T-helper 1 cell treated with Interleukin-12 subunit alpha and Interleukin-12 subunit beta and Interleukin-4 antibody, amounts not matched to agents 30 μg/mL and 1 μg/mL, for 36 hours (primary cell): ENCODE results near the gene ERGIC2.

Experiments
- H3K27ac Mint-ChIP-seq: one replicate; pipeline ENCODE4 v1.8.0; 2021; ENCODE audit warnings: mild to moderate bottlenecking, mixed read lengths
- H3K27me3 Mint-ChIP-seq: one replicate; pipeline ENCODE4 v1.8.0; 2021; ENCODE audit warnings: low read depth, mixed read lengths
- H3K36me3 Mint-ChIP-seq: one replicate; pipeline ENCODE4 v1.8.0; 2021; ENCODE audit warnings: low read depth, mixed read lengths
- H3K4me1 Mint-ChIP-seq: one replicate; pipeline ENCODE4 v1.8.0; 2021; ENCODE audit warnings: low read depth, mixed read lengths
- H3K4me3 Mint-ChIP-seq: one replicate; pipeline ENCODE4 v1.8.0; 2021; ENCODE audit warnings: mild to moderate bottlenecking, moderate library complexity, mixed read lengths
- H3K9me3 Mint-ChIP-seq: one replicate; pipeline ENCODE4 v1.8.0; 2021; ENCODE audit warnings: mixed read lengths

Gene ERGIC2

GRCh38 chr12:29343022-29343799 is 37.8 kb downstream of the ERGIC2 start:
- Mint-ChIP-seq H3K4me3 (no peak overlapping the region), H3K9me3 (no peaks in the 10 kb centered on the region), H3K36me3 (peaks cover 26% of the 10 kb centered on the region), H3K4me1 (no peaks in the 10 kb centered on the region), H3K27me3 (no peaks in the 10 kb centered on the region), H3K27ac (no peak overlapping the region)

- Mint-ChIP-seq H3K27me3 (no peaks in the 10 kb centered on the region), H3K9me3 (no peaks in the 10 kb centered on the region), H3K4me3 (no peak overlapping the region), H3K36me3 (peaks cover 15% of the 10 kb centered on the region), H3K27ac (no peak overlapping the region), H3K4me1 (no peaks in the 10 kb centered on the region)
Observed at GRCh38 chr12:29337325-29337724, 43.6 kb downstream of the ERGIC2 start.

- Mint-ChIP-seq H3K27me3 (no peaks in the 10 kb centered on the region), H3K4me1 (no peaks in the 10 kb centered on the region), H3K36me3 (peaks cover 11% of the 10 kb centered on the region), H3K27ac (no peak overlapping the region), H3K9me3 (no peaks in the 10 kb centered on the region), H3K4me3 (no peak overlapping the region)
Observed at GRCh38 chr12:29334937-29335336, 46.0 kb downstream of the ERGIC2 start.

GRCh38 chr12:29333178-29333577 is 47.8 kb downstream of the ERGIC2 start:
- no peaks in the 10 kb centered on the region for H3K9me3 Mint-ChIP-seq
- no peak overlapping the region for H3K4me3 Mint-ChIP-seq
- H3K4me1 Mint-ChIP-seq = no peaks in the 10 kb centered on the region
- peaks cover 7% of the 10 kb centered on the region for H3K36me3 Mint-ChIP-seq
- H3K27me3 Mint-ChIP-seq = no peaks in the 10 kb centered on the region
- H3K27ac Mint-ChIP-seq = no peak overlapping the region

- no peaks in the 10 kb centered on the region for H3K27me3 Mint-ChIP-seq
- H3K9me3 Mint-ChIP-seq = peaks cover 5% of the 10 kb centered on the region
- no peak overlapping the region for H3K4me3 Mint-ChIP-seq
- peaks cover 13% of the 10 kb centered on the region for H3K36me3 Mint-ChIP-seq
- no peaks in the 10 kb centered on the region for H3K4me1 Mint-ChIP-seq
- no peak overlapping the region for H3K27ac Mint-ChIP-seq
Observed at GRCh38 chr12:29329411-29329810, 51.6 kb downstream of the ERGIC2 start.

GRCh38 chr12:29322157-29322556 is 58.8 kb downstream of the ERGIC2 start:
- Mint-ChIP-seq H3K27me3 (no peaks in the 10 kb centered on the region), H3K4me3 (no peak overlapping the region), H3K36me3 (peaks cover 22% of the 10 kb centered on the region), H3K4me1 (peaks cover 10% of the 10 kb centered on the region), H3K27ac (no peak overlapping the region), H3K9me3 (peaks cover 5% of the 10 kb centered on the region)

- H3K36me3 Mint-ChIP-seq = peaks cover 16% of the 10 kb centered on the region
- H3K4me1 Mint-ChIP-seq = peaks cover 10% of the 10 kb centered on the region
- peaks cover 4% of the 10 kb centered on the region for H3K9me3 Mint-ChIP-seq
- H3K27me3 Mint-ChIP-seq = no peaks in the 10 kb centered on the region
- H3K4me3 Mint-ChIP-seq = no peak overlapping the region
- H3K27ac Mint-ChIP-seq = no peak overlapping the region
Observed at GRCh38 chr12:29320295-29321085, 60.5 kb downstream of the ERGIC2 start.

- H3K4me3 Mint-ChIP-seq = no peak overlapping the region
- H3K9me3 Mint-ChIP-seq = no peaks in the 10 kb centered on the region
- H3K27ac Mint-ChIP-seq = no peak overlapping the region
- H3K36me3 Mint-ChIP-seq = peaks cover 3% of the 10 kb centered on the region
- peaks cover 10% of the 10 kb centered on the region for H3K4me1 Mint-ChIP-seq
- H3K27me3 Mint-ChIP-seq = no peaks in the 10 kb centered on the region
Observed at GRCh38 chr12:29317556-29318363, 63.2 kb downstream of the ERGIC2 start.

- no peak overlapping the region for H3K4me3 Mint-ChIP-seq
- no peak overlapping the region for H3K27ac Mint-ChIP-seq
- H3K9me3 Mint-ChIP-seq = no peaks in the 10 kb centered on the region
- H3K4me1 Mint-ChIP-seq = peaks cover 10% of the 10 kb centered on the region
- H3K27me3 Mint-ChIP-seq = no peaks in the 10 kb centered on the region
- H3K36me3 Mint-ChIP-seq = peaks cover 2% of the 10 kb centered on the region
Observed at GRCh38 chr12:29316752-29317151, 64.2 kb downstream of the ERGIC2 start.

GRCh38 chr12:29314416-29314815 is 66.6 kb downstream of the ERGIC2 start:
- Mint-ChIP-seq H3K36me3 (no peaks in the 10 kb centered on the region), H3K4me3 (no peak overlapping the region), H3K4me1 (peaks cover 10% of the 10 kb centered on the region), H3K27me3 (no peaks in the 10 kb centered on the region), H3K9me3 (no peaks in the 10 kb centered on the region), H3K27ac (no peak overlapping the region)

GRCh38 chr12:29310899-29311298 is 70.1 kb downstream of the ERGIC2 start:
- no peaks in the 10 kb centered on the region for H3K36me3 Mint-ChIP-seq
- no peak overlapping the region for H3K4me3 Mint-ChIP-seq
- H3K27me3 Mint-ChIP-seq = no peaks in the 10 kb centered on the region
- H3K27ac Mint-ChIP-seq = no peak overlapping the region
- H3K9me3 Mint-ChIP-seq = no peaks in the 10 kb centered on the region
- H3K4me1 Mint-ChIP-seq = no peaks in the 10 kb centered on the region

GRCh38 chr12:29309320-29309902 is 71.6 kb downstream of the ERGIC2 start:
- H3K27me3 Mint-ChIP-seq = no peaks in the 10 kb centered on the region
- no peaks in the 10 kb centered on the region for H3K36me3 Mint-ChIP-seq
- no peaks in the 10 kb centered on the region for H3K4me1 Mint-ChIP-seq
- no peaks in the 10 kb centered on the region for H3K9me3 Mint-ChIP-seq
- no peak overlapping the region for H3K4me3 Mint-ChIP-seq
- H3K27ac Mint-ChIP-seq = no peak overlapping the region

GRCh38 chr12:29306682-29307081 is 74.3 kb downstream of the ERGIC2 start:
- Mint-ChIP-seq H3K36me3 (no peaks in the 10 kb centered on the region), H3K27ac (no peak overlapping the region), H3K4me1 (no peaks in the 10 kb centered on the region), H3K27me3 (no peaks in the 10 kb centered on the region), H3K9me3 (no peaks in the 10 kb centered on the region), H3K4me3 (no peak overlapping the region)

GRCh38 chr12:29306266-29306665 is 74.7 kb downstream of the ERGIC2 start:
- no peak overlapping the region for H3K27ac Mint-ChIP-seq
- no peaks in the 10 kb centered on the region for H3K27me3 Mint-ChIP-seq
- no peak overlapping the region for H3K4me3 Mint-ChIP-seq
- no peaks in the 10 kb centered on the region for H3K36me3 Mint-ChIP-seq
- H3K4me1 Mint-ChIP-seq = no peaks in the 10 kb centered on the region
- H3K9me3 Mint-ChIP-seq = no peaks in the 10 kb centered on the region
